GM21717 (cell line): ENCODE measurements around the gene PRKCD.
A peak's percentile ranks its signal among the peaks of the same experiment; 100 is the strongest.

Source experiments
- ATAC-seq: cut with Tn5 transposase; IDR thresholded peaks from one replicate; pipeline ENCODE4 v1.9.1; 2021; ENCODE audit warnings: mild to moderate bottlenecking, moderate library complexity; ENCODE audit not compliant: unreplicated experiment

The PRKCD gene

GRCh38 chr3:53211706-53212702 is 51.0 kb downstream of the PRKCD start:
- no peak for ATAC-seq

GRCh38 chr3:53213276-53213675 is 52.3 kb downstream of the PRKCD start:
- no peak for ATAC-seq

DNA sequence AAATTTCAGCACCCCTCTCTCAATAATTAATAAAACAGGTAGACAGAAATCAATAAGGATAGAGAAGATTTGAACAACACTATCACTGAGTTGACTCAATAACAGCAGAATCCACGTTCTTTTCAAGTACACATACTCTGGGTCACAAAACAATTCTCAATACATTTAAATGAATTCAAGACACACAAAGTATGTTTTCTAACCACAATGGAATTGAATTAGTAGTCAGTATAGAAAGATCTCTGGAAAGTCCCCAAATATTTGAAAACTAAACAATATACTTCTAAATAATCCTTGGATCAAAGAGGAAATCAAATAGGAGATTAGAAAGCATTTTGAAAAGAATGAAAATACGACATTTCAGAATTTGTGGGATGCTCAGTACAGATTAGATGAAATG is 54.8 kb downstream of the PRKCD start:
- no peak for ATAC-seq

GRCh38 chr3:53216723-53217122 is 55.7 kb downstream of the PRKCD start:
- no peak for ATAC-seq

GRCh38 chr3:53217175-53217574 is 56.2 kb downstream of the PRKCD start:
- ATAC-seq: no peak

GRCh38 chr3:53218131-53218530 is 57.1 kb downstream of the PRKCD start:
- no peak for ATAC-seq

DNA sequence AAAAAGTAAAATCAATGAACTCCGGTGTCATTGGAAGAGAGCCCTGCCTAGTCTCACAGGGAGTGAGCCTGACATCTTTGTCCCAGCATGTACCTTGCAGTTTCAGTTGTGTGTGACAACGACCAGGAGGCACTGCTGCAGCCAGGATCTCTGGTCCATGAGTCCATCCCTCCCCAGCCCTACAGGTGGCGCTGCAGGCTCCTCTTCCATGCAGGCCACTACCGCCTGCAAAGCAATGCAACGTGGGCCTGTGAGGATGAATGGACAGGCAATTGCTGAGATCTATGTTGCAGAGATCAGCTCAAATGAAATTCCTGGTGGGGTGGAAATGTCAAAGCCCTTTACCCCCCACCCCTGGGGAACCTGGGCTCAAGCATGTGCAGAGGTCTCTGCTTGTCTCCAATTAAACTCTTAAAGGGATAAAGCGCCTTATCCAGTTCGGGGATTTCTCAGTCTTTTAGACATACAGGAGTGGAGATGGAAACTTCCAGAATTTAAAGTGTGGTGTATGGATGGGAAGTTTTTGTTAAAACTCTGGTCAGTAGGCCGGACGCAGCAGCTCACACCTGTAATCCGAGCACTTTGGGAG is 59.0 kb downstream of the PRKCD start:
- ATAC-seq: peak; percentile 69

- no peak for ATAC-seq
Observed at GRCh38 chr3:53221345-53221744, 60.3 kb downstream of the PRKCD start.

DNA sequence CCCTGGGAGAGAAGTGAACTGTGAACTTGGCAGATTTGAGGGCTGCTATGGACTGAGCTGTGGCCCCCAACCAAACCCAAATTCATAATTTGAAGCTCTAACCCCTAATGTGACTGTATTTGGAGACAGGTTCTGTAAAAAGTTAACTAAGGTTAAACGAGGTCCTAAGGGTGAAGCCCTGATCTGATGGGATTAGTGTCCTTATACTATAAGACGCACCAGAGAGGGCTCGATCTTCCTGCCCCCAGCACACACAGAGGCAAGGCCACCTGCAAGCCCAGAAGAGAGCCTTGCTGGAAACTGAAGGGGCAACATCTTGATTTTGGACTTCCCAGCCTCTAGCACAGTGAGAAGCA is 60.8 kb downstream of the PRKCD start:
- no peak for ATAC-seq

- ATAC-seq: no peak
Observed at GRCh38 chr3:53222183-53222901, 61.3 kb downstream of the PRKCD start.

DNA sequence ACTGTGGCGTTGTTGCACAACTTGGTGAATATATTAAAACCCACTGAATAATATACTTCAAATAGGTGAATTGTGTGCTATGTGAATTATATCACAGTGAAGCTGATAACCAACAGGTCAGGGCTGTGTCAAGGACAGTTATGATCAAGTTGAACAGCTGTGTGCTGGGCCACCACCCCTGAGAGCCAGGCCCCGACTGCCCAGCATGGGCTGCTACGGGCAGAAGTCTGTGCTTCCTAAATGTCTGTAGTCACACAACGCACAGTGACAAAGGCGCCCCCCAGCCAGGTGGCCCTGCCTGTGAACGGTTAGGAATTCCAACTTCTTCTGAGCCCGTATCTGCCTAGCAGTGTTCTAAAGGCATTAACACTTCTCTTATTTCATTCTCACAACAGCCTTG is 62.0 kb downstream of the PRKCD start:
- no peak for ATAC-seq

GRCh38 chr3:53223541-53223966 is 62.5 kb downstream of the PRKCD start:
- ATAC-seq: no peak

DNA sequence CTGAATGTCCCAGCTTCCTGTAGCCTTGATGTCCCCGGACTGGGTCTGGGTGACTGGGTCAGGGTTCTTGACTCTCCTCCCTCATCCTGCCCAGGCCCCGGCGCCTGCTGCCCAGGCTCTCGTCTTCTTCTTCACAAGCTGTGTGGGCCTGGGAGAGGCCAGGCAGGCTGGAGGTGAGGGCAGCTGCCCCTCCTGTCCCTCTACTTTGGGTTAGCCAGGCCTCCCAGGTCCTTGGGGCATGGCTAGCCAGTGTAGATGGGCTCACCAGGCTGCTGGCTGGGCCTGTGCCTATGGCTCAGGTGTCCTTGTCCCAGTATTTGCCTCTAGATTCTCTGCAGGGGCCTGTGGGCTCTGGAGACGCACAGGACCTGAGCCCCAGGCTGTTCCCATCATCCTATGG is 63.0 kb downstream of the PRKCD start:
- no peak for ATAC-seq

DNA sequence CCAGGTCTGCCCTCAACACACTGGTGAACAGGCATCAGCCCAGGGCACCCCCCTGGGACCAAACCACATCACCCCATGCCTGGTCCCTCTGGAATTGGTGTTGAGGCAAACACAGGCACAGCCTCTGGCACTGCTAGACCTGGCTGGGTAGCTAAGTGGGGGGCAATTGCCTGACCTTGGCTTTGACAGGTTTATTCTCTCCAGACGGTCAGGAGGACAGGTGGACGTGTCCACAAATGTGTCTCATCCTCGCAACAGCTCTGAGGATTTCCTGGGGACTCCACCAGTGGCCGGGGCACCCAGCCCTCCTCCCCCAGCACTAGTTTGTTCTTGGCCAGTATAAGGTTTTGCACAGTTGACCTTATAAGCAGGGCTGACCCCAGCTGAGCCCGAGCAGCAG is 63.5 kb downstream of the PRKCD start:
- ATAC-seq: no peak

- ATAC-seq: no peak
Observed at GRCh38 chr3:53225181-53225580, 64.2 kb downstream of the PRKCD start.

- ATAC-seq: no peak
Observed at GRCh38 chr3:53225651-53226050, 64.6 kb downstream of the PRKCD start.

- ATAC-seq: no peak
Observed at GRCh38 chr3:53226142-53226840, 65.3 kb downstream of the PRKCD start.

GRCh38 chr3:53226841-53227407 is 65.9 kb downstream of the PRKCD start:
- ATAC-seq: no peak

- no peak for ATAC-seq
Observed at GRCh38 chr3:53227993-53228885, 67.2 kb downstream of the PRKCD start.

DNA sequence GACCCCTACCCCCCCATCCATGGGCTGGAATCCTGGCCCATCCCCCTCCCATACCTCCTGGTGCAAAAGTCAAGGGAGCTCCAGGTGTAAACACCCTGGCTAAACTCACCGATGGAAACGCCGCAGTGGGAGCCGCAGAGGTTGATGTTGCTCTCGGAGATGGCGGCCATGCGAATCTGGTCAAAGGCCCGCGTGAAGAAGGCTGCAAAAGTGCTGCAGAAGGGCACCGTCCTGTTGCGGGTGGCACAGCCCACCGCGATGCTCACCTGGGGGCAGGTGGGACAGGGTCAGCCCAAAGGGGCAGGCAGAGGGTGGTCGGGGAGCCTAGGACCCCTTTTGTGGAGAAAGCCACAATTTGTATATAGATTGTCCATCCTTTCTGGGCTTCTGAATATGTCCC is 68.2 kb downstream of the PRKCD start:
- no peak for ATAC-seq
